Esophagus squamous epithelium (tissue), 4 donors: ENCODE data around the gene AFG3L2.

ENCODE experiments used
- CTCF ChIP-seq, 6 experiments: fragments of 450-650 bp in 4 of 6; fragments of 200-600 bp in 2 of 6; sonication (generic) in 2 of 6; IDR thresholded peaks; one replicate each; pipeline ENCODE4 v1.5.1; 2016 to 2019; ENCODE audit warnings: antibody characterized with exemption in 6 of 6, mild to moderate bottlenecking in 4 of 6, moderate library complexity in 4 of 6
- POLR2A ChIP-seq, 4 donors: fragments of 450-650 bp; IDR thresholded peaks; one replicate each; pipeline ENCODE4 v1.6.1; 2017; ENCODE audit warnings: antibody characterized with exemption in 4 of 4, mild to moderate bottlenecking in 4 of 4, moderate library complexity in 3 of 4

- TF ChIP-seq POLR2A (IDR thresholded peaks at IDR 0.05): no peak
- TF ChIP-seq CTCF (IDR thresholded peaks at IDR 0.05): no peak
These were observed 46.4 kb upstream of the AFG3L2 start for GRCh38 chr18:12423393-12423792.
